Stimulated activated CD4-positive, alpha-beta T cell treated with anti-CD3 and anti-CD28 coated beads, Interleukin-4, amount 100 ng/mL, for 24 hours (primary cell): Measurements from ENCODE around the gene SPDL1.

Source experiments
- DNase-seq: peaks from one replicate; pipeline ENCODE4 v3.0.0-alpha.2; 2020

The SPDL1 gene, protein sequence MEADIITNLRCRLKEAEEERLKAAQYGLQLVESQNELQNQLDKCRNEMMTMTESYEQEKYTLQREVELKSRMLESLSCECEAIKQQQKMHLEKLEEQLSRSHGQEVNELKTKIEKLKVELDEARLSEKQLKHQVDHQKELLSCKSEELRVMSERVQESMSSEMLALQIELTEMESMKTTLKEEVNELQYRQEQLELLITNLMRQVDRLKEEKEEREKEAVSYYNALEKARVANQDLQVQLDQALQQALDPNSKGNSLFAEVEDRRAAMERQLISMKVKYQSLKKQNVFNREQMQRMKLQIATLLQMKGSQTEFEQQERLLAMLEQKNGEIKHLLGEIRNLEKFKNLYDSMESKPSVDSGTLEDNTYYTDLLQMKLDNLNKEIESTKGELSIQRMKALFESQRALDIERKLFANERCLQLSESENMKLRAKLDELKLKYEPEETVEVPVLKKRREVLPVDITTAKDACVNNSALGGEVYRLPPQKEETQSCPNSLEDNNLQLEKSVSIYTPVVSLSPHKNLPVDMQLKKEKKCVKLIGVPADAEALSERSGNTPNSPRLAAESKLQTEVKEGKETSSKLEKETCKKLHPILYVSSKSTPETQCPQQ

GRCh38 chr5:169583424-169584220 lies at the start of gene SPDL1:
Gene SPDL1, plus strand, starts transcription at chr5:169583773. Its CDS starts 4,644 bp downstream, at chr5:169588417.
- DNase-seq, result peak; percentile 95

DNA sequence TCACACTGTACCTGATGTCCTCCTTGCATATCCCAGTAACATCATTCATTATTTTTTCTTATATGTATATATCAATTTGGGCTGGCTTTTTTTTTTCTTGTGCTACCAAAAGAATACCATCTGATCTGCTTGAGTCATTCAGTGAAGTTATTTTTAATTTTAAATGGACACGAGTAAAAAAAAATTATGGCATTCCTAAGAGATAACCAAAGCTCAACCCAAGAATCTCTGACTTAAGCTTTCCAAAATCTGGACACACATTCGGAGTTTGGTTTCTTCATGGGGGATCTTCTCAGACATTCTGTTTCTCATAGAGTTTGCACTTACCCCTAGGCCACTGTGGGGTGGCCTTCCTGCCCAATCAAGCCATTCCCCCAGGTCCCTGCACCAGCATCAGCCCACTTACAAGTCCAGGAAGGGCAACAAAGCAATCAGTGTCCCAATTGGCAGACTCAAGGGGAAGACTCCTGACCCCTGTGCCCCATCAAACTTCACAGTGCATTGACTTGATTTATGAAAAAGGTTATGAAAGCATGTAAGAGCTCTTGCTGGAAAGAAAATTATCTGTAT lies 49.2 kb upstream of the SPDL1 start:
- no peak for DNase-seq

DNA sequence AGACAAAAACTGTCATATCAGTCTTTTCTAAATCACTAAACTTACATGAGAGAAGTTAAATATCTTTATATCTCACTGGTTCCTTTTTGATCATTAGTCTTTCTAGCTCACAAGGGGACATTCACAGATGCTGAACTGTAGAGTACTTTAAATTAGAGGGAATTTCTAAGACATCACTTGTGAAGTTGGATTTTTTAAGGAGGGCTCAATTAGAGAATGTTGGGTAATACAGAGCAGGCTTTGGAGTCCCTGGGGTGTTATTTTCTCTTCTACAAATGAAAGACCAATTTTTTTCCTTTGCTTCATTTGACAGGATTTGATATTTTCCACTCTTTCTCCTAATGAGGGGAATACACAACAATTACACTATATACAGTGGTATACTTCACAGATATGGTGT lies 48.6 kb upstream of the SPDL1 start:
- DNase-seq, result no peak

- DNase-seq, result no peak
Measured at GRCh38 chr5:169538944-169539343, 44.6 kb upstream of the SPDL1 start.

- DNase-seq, result no peak
Measured at GRCh38 chr5:169542811-169543210, 40.8 kb upstream of the SPDL1 start.

GRCh38 chr5:169544264-169544950 lies 39.2 kb upstream of the SPDL1 start:
- no peak for DNase-seq

DNA sequence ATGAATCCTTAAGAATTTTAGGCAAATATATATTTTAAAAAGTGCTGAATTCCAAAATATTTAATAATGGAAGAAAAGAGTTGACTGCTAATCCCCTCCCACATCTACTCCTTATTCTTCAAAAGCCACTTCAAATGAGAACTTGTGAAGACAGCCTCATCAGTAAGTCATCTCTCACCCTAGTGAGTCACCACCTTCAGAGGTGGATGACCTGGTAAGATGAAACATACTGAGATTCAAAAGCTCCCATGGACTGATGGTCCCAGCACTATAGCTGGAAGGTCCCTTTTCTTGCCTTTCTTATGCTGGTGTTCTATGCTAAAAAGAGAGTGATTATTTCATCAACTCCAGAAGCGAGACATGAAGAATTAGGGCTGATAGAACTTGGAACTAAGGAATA lies 37.8 kb upstream of the SPDL1 start:
- DNase-seq, result peak; percentile 6

- DNase-seq, result no peak
Measured at GRCh38 chr5:169546346-169546745, 37.2 kb upstream of the SPDL1 start.

GRCh38 chr5:169547508-169547907 lies 36.1 kb upstream of the SPDL1 start:
- no peak for DNase-seq

GRCh38 chr5:169548315-169548714 lies 35.3 kb upstream of the SPDL1 start:
- DNase-seq, result no peak

- DNase-seq, result no peak
Measured at GRCh38 chr5:169549453-169550100, 34.0 kb upstream of the SPDL1 start.

- DNase-seq, result no peak
Measured at GRCh38 chr5:169550227-169550626, 33.3 kb upstream of the SPDL1 start.

DNA sequence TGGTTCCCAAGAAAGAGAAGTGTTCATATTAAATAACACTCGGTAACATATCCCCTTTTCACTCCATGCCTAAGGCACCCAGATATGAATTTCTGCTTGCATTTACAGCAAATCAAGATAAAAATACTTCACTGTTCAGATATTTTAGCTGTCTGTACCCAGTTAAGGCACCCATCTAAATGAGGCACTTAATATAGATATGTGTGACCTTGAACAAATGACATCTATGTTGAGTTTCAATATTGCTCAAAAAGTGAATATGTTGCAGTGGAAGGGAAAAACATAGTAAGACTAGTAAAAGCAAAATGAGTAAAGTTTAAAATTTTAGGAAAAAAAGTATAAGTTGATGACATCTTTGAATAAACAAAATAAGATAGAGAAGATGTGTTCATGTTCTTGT lies 32.4 kb upstream of the SPDL1 start:
- DNase-seq, result no peak

GRCh38 chr5:169551696-169552095 lies 31.9 kb upstream of the SPDL1 start:
- no peak for DNase-seq

DNA sequence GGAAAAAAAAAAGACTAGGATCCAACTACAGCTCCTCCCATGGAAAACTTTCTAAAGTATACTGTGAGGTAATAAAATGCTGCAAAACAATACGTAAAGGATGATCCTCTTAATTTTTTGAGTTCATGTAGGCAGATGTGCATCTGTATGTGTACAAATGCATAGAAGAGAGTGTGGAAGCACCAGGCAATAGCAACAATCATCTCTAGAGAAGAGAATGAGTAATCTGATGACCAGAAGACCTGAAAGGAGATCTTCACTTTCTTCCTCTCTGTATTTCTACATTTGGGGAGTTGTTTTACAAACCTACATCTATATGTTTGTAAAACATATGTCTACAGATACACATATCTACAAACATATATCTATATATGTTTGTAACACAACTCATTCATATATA lies 29.3 kb upstream of the SPDL1 start:
- no peak for DNase-seq

- DNase-seq, result no peak
Measured at GRCh38 chr5:169557838-169558237, 25.7 kb upstream of the SPDL1 start.

- DNase-seq, result no peak
Measured at GRCh38 chr5:169561893-169562292, 21.7 kb upstream of the SPDL1 start.

DNA sequence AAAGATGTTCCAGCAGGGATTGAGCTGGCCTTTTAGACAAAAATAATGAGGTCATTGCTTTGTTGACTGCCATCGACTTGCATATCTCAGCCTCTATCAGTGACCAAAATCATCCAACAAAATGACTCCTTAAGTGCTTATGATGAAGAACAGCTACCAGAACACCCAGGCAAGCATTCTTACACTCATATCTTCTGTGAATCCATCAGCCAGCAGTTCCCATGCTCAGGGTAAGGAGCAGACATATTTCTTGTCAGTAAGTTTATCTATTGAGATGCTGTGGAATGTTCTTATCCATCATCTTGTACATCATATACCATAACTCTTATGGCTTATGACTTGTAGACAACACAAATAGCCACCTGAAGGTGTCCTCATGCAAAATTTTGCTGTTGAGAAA lies 20.2 kb upstream of the SPDL1 start:
- no peak for DNase-seq

DNA sequence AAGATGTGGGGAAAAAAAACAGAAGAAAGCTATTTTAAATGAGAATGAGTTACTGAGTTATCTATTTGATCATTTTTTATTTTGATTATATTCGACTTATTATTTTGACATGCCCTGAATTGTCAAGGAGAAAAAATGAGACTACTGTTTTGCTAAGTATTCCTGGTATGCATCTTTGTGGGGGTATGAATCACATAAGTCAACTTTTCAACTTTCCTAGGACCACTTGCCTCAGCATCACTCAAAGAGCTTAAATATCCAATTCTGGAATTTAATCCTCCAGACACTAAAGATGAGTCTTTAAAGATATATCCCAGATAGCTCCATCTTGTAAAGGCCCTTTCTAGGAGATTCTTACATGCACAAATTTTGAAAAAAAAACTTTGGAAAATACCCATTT lies 17.4 kb upstream of the SPDL1 start:
- no peak for DNase-seq

DNA sequence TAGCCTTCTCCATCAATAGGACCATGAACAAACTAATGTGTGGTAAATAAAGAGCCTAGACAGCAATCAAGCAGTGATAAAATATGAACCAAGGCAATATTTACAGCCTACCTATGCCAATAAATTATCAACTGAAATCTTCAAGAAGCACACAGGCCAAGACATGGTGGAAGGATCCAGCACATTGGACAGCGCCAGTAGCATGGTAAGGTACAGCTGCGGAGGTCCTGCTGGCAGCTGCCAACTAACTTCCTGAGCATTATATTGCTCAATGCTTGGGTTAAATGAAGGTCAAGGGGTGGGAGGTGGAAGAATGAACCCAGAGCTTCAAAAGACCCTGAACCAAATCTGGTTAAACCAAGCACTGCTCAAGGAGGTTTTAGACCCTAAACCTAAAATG lies 16.5 kb upstream of the SPDL1 start:
- no peak for DNase-seq

DNA sequence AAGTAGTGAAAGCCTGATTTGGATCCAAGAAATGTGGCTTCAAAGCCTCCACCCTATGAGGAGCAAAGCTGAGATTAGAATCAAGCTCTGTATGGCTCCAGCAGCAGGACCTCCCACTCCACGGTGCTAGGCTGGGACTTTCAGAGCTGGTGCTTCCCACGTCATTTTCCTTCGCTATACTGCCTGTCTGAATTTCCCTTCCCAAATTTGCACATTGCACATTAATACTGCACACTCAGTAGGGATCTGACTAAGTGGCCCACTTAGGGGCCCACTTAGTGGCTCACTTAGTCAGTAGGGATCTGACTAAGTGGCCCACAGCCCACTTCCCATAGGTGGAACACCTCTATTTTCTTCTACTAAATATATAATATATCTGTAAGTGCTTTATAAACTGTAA lies 14.1 kb upstream of the SPDL1 start:
- no peak for DNase-seq

DNA sequence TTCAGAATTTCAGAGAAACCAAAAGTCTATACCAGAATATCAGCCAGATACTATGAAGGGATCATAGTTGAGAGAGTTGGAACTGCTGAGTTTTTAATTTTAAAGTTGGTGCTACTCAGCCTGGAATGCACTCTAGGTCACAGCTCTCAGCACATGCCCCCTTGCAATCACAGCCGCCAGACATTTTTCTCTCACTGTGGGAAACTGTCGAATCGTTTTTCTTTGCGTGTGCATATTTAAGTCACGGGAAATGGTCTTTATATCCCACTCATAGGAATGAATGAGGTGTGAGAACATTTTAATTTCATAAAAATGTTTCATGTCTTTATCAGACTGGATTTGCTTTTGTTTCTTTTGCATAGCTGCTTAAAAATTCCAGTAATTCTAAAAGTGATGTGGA lies 12.2 kb upstream of the SPDL1 start:
- no peak for DNase-seq
